ENCODE results near the gene RAD1.

GRCh38 chr5:34913072-34913471 is 2.2 kb downstream of the RAD1 start:
- TF ChIP-seq CTCF (IDR thresholded peaks at IDR 0.05) (no peak), POLR2A (IDR thresholded peaks at IDR 0.05) (no peak)

Data from heart left ventricle (tissue), 13 donors.